NB4 (cell line): Measurements from ENCODE around the gene SDHAF4.

Experiments used
- CTCF ChIP-seq: IDR thresholded peaks from one replicate; pipeline ENCODE4 v1.5.1; 2012; ENCODE audit warnings: low read depth, low read length
- MYC ChIP-seq: IDR thresholded peaks from 2 replicates; pipeline ENCODE4 v1.6.1; 2011; ENCODE audit warnings: low read depth, low read length
- POLR2A ChIP-seq: IDR thresholded peaks from 2 replicates; pipeline ENCODE4 v1.6.1; 2011; ENCODE audit warnings: mild to moderate bottlenecking; ENCODE audit not compliant: insufficient read length; ENCODE audit errors: extremely low read depth

- TF ChIP-seq POLR2A (no peak), CTCF (peak; percentile 37), MYC (no peak)
Observed at GRCh38 chr6:70520575-70520974, 46.2 kb upstream of the SDHAF4 start.
